Measurements from ENCODE around the gene GRIA1.

The GRIA1 gene

DNA sequence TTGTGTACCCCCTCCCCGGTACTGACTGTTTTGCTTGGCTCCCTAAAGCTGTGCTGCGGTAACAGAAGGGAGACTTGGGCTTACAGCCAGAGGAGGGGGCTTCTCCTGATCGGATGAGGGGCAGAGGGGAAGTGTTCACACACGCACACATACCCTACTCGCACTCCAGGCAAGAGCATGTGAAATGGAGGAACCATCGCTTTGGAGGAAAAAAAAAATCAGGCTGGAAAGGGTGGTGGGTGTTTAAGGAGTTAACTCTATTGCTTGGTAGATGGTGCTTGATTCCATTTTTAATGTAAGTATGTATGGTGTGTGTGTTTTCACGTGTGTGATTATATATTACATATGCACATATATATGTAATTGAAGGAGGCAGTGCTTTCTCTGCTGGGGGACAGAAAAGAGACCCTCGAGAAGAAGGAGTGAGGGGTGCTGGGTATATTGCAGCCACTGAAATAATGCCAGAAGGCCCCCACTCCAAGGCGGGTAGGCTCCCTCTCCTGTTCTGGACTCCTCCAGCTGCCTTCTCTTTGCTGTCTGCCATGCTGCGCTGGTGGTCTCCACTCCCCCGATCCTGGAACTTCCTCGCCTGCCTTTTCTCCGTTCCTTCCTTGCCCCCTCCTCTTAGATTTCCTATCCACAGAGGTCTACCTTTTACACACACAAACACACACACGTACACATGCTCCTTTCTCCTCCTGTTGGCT lies 721 bp downstream of the GRIA1 start:
- no peak overlapping the region; the same call in 1 of the 2 replicates for H3K4me3 ChIP-seq (ENCODE audit: control insufficient read depth, low read depth, low read length)
- TF ChIP-seq, protein P1, sequence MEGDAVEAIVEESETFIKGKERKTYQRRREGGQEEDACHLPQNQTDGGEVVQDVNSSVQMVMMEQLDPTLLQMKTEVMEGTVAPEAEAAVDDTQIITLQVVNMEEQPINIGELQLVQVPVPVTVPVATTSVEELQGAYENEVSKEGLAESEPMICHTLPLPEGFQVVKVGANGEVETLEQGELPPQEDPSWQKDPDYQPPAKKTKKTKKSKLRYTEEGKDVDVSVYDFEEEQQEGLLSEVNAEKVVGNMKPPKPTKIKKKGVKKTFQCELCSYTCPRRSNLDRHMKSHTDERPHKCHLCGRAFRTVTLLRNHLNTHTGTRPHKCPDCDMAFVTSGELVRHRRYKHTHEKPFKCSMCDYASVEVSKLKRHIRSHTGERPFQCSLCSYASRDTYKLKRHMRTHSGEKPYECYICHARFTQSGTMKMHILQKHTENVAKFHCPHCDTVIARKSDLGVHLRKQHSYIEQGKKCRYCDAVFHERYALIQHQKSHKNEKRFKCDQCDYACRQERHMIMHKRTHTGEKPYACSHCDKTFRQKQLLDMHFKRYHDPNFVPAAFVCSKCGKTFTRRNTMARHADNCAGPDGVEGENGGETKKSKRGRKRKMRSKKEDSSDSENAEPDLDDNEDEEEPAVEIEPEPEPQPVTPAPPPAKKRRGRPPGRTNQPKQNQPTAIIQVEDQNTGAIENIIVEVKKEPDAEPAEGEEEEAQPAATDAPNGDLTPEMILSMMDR (IDR thresholded peaks at IDR 0.05; ENCODE audit: control insufficient read depth, insufficient read depth, low read depth, low read length, missing control alignments) = no peak
- no peak for DNase-seq (ENCODE audit: low read depth)

DNA sequence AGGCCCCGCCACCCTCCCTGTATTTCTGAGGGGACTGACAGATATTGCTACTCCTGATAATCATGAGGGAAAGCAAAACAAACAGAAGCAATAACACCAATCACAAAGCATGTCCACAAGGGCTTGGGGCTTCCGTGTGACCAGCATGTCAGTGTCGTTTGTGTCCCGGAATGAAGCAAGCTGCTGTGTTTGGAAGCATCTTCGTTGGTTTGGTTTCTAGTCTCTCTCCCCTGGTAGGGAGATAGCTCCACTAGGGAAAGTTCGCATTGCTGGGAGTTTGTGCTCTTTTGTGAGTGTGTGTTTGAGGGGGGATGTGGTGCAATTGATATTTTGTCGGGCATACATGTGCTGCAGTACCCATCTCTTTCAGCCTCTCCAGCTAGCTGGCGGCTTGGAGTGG lies 1.4 kb downstream of the GRIA1 start:
- no peak overlapping the region for H3K4me3 ChIP-seq (ENCODE audit: control insufficient read depth, low read depth, low read length)
- TF ChIP-seq, protein P1 (IDR thresholded peaks at IDR 0.05; ENCODE audit: control insufficient read depth, insufficient read depth, low read depth, low read length, missing control alignments) = no peak
- no peak for DNase-seq (ENCODE audit: low read depth)

- no peak overlapping the region for H3K4me3 ChIP-seq (ENCODE audit: control insufficient read depth, low read depth, low read length)
- TF ChIP-seq, protein P1 (IDR thresholded peaks at IDR 0.05; ENCODE audit: control insufficient read depth, insufficient read depth, low read depth, low read length, missing control alignments) = peak; percentile 87
- no peak for DNase-seq (ENCODE audit: low read depth)
Measured at GRCh38 chr5:153496835-153497234, 6.4 kb downstream of the GRIA1 start.

DNA sequence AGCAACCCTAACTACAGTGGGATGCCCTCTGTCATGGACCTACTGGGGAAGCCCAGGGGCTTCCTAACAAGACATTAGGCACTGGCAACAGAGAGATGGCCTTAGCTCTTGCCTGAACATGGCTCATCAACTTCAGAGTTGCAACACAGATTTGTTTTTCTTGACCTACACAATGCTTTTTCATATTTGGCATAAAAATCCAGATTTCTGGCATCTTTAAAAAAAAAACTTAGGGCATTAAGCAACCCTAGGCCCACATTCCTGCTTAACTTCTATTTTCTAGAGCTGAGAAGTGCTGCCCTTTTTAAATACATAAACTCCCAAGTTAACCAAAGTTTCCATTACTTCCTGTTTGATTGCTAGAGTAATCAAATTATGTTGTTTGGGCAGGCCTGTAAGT lies 8.0 kb downstream of the GRIA1 start:
- no peak for DNase-seq (ENCODE audit: low read depth)
- no peak overlapping the region for H3K4me3 ChIP-seq (ENCODE audit: control insufficient read depth, low read depth, low read length)
- TF ChIP-seq, protein P1 (IDR thresholded peaks at IDR 0.05; ENCODE audit: control insufficient read depth, insufficient read depth, low read depth, low read length, missing control alignments) = no peak

DNA sequence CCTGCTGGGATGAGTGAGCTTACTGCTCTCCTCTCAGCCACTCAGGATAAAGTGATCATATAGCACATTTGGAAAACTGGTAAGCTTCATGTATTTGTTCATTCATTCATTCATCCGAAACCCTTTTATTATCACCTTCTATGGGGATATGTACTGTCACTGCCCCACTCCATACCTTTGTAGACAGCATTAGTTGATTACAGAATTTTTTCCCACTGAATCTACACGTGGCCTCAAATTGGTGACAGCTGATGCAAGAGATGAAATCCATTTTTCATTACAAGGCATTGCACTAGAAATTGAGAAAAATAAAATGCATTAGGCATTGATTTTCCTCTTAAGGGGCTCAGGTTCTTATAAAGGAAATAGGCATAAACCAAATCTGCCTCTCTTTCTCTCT lies 9.7 kb downstream of the GRIA1 start:
- H3K4me3 ChIP-seq (ENCODE audit: control insufficient read depth, low read depth, low read length) = no peak overlapping the region
- DNase-seq (ENCODE audit: low read depth) = no peak
- TF ChIP-seq, protein P1 (IDR thresholded peaks at IDR 0.05; ENCODE audit: control insufficient read depth, insufficient read depth, low read depth, low read length, missing control alignments) = no peak

GRCh38 chr5:153504726-153505125 lies 14.3 kb downstream of the GRIA1 start:
- no peak overlapping the region for H3K4me3 ChIP-seq (ENCODE audit: control insufficient read depth, low read depth, low read length)
- DNase-seq (ENCODE audit: low read depth) = no peak
- TF ChIP-seq, protein P1 (IDR thresholded peaks at IDR 0.05; ENCODE audit: control insufficient read depth, insufficient read depth, low read depth, low read length, missing control alignments) = no peak
